T-helper 9 cell (primary cell): ENCODE measurements around the gene NPLOC4.
"Not testable (repeated sequence)": the region's sequence is repeated elsewhere in the genome, so short reads cannot be mapped to it uniquely, and the experiment has no call there.

Experiments
- DNase-seq: peaks from one replicate; pipeline ENCODE4 v3.0.0-alpha.2; 2020

The NPLOC4 gene

DNA sequence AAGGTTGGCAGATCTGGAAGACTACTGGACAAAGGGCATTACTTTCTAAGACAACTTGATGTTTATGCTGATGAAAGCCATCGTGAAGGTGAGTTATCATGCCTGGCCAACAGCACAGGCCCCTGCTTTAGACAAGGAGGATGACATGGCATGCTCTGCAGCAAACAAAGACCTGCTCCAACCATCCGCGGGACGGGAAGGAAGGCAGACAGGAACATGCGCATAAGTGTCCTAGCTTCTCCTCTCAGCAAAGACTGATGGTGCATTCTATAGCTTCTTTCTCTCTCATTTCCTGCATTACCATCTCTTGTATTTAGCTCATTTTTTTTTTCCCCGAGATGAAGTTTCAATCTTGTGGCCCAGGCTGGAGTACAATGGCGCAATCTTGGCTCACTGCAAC, 5.4 kb downstream of the NPLOC4 start:
- DNase-seq: no peak

DNA sequence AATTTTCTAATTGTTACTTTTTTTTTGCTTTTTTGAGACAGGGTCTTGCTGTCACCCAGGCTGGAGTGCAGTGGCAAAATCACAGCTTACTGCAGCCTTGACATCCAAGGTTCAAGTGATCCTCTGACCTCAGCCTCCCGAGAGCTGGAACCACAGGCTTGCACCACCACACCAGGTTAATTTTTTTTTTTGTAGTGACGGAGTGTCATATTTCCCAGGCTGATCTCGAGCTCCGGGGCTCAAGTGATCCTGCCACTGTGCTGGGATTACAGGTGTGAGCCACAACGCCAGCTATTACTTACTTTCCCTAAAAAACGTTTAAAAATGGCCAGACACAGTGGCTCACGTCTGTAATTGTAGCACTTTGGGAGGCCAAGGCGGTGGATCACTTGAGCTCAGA, 6.6 kb downstream of the NPLOC4 start:
- no peak for DNase-seq

DNA sequence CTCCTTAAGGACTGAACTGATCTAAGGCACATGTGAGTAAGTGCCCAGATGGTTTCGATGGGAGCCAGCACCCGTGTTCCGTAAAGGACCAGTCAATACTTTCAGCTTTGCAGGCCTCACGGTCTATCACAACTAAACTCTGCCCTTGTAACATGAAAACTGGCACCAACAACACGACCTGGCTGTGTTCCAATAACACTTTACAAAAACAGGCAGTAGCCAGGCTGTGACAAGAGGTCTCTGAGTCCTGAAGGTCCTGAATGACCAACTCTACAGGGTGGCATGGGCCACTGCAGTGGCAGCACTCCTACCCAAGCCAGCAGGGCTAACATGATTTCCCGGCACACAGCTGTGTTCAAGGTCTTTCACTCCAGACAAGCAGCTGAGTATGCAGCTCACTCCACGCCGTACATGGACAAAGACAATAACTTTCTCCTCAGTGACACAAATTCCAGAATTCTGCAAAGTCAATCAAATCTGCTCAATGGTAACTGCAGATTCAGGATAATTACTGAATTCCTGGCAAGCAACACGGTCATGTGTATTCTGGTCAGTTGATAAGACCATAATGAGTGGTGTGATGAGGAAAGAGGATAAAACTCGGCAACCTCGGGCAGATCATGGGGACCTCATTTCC, 15.3 kb downstream of the NPLOC4 start:
- DNase-seq: no peak

GRCh38 chr17:81618307-81618706, 18.6 kb downstream of the NPLOC4 start:
- not testable (repeated sequence) for DNase-seq

DNA sequence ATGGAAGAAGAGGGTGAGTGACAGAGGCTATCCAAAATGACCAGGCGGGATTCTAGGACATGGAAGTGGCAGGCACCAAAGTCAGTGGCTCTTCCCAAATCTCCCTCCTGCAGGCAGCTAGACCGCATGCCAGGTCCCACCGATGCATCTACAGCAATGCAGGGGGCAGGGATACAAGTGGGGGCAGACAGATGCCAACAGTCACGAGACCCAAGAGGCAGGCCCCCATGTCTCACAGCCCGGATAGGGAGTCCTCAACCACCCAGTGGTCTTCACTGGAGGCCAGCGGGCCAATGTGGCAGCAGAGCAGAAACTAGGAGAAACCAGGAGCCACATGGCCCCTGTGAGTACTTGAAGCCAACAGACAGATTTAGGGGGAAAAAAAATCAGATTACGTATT, 20.0 kb downstream of the NPLOC4 start:
- DNase-seq: no peak

GRCh38 chr17:81615401-81615930, 21.4 kb downstream of the NPLOC4 start:
- DNase-seq: no peak

DNA sequence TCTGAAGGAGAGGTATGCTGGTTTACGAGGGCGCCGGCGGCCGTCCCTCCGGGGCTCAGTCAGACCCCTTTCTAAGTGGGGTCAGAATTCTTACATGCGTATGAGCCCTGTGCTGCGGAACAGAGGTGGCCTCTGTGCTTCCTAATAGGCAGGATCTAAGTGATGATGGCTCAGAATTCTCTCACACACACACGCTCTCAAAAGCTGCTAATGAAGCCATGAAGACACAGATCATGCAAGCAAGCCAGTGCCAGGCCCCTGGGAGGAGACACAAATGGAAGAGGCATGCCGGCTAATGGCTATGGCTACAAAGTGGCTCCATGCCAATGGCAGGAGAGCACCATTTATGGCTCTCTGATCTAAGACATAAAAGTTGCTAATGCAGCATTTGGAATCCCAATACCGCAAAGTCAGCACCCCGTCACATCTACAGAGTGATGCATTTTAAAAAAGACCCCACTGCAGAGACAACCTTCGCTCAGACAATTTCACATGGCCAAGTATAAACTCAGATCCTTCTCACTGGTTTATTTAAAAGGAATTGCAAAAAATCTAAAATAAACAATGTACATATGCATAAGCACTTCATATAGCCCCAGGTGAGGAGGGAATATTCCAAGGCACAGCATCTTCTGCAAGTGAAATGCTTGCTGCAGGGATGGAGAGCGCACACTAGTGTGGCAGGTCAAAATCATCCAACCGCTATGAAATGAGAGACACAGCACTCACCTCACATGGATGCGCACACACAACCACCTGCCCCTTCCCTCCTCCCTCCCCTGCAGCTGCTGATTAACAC, 24.5 kb downstream of the NPLOC4 start:
- DNase-seq: no peak

DNA sequence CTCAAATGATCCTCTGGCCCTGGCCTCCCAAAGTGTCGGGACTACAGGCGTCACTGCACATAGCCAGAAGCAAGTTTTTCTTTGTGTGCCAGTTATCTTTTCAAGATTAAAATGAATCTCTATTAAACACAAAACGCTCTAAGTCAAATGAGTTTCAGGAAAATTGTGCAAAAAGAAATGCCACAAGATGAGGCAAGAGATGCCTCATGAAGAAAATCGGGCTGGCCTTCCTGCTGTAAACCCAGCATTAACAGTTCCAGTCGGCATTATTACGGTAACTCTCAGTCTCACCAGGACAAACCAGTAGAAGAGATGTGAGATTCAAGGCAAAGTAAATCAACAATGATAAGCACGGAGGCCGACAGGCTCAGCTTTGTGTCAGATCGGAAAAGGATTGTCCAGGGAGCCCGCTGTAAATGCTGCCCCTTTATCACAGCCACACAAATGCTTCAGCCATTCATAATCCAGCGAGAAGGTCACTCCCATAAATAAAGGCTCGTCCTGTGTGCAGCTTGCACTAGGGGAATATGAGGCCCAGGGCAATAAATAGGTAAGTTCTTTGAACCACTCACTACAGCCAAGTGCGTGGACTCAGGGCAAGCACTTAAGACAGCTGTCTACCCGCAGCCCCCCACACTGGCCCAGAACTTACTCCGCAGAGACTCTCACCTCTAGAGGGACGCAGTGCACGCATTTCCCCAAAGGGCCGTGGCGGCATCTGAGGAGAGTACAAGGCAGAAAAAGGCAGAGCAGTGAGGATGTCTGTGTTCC, 27.2 kb downstream of the NPLOC4 start:
- no peak for DNase-seq

GRCh38 chr17:81608605-81609004, 28.3 kb downstream of the NPLOC4 start:
- DNase-seq: no peak

- no peak for DNase-seq
Measured at GRCh38 chr17:81608082-81608481, 28.8 kb downstream of the NPLOC4 start.

GRCh38 chr17:81607431-81607830, 29.5 kb downstream of the NPLOC4 start:
- no peak for DNase-seq

DNA sequence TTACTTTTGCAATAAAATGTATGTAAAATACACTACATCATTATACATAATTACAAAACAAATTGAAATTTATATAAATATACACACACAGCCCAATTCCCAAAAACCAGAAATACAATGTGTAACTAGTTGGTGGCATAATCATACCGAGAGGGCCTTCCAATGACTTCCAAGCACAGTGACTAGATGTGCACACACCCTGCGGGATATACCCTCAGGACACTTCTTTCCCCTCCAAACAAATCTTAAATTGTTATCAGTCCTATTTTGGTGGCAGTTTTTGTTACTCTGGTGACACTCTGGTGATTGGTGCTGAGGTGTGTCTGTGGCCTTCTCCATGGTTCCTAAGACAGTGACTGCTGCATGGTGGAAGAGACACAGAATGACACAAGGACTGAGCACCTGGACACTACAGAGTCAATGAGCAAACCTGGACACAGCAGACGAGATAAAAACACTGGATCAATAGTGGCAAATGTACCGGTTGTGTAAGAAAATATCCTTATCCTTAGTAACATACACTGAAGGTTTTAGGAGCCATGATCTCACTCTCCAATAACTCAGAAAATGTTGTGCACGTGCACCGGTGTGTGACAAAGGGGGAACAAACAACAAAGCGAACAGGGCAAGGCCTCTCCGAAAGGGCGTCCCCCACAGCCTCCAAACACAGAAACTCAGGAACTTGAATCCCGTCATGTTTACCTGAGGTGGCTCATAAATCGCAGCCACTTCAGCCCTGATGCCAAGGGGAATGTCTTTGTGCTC, 32.9 kb downstream of the NPLOC4 start:
- DNase-seq: no peak

DNA sequence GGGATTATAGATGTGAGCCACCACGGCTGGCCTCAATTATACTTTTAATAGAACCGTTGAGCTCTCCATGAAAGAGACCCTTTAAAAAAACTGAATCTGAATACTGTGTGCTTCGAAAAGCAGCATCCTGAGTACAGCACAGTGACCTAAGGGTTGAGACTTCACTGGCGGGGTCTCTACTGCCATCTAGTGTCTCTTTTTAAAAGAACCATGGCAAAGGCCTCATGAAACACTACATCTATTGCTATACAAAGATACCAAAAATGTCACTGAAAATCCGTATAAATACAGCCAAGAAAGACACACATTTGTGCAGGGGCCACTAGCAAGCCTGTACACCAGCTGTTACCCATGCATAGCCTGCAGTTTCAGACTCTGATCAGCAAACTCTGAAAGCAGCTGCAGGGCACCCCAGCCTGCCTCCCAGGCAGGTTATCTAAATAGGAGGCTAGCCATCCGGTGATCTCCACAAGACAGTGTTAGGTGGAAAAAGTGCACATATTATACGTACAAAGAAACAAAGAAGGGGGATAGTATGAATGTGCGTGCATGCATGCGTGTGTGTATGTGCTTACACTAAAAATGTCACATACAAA, 35.3 kb downstream of the NPLOC4 start:
- DNase-seq: peak; percentile 10

- no peak for DNase-seq
Measured at GRCh38 chr17:81599719-81600486, 37.0 kb downstream of the NPLOC4 start.

DNA sequence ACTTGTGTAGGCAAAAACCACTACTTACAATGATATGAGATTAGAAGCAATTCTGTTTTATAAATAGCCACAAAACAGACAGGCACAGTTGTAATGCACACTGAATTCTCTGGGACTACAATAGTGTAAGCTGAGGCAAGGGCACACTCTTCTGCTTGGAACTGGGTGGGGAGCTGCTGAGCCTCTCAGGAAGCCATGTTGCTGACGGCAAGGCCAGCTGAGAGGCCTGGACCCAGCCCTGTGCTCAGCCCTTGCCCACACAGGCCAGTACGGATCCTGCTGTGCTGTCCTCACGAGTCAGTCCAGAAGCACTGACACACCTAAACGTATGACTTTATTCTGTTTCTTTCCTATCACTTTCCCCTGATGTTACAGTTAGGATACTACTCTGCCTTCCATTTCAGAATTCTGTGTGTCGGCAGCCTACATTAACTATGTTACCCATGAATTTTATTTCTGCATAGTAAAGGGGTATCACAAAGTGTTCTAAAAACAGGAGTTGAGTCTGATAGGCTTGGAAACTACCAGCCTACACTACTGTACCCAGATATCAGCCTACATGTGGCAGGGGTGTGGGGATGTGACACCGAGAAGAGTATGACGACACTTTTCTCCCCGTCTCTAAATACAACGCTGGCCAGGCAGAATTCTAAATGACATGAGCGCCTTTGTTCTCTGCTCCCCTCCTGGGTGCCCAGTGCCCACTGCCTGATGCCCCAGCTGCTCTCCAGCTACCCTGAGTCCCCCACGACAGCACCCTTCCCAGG, 43.6 kb downstream of the NPLOC4 start:
- no peak for DNase-seq

DNA sequence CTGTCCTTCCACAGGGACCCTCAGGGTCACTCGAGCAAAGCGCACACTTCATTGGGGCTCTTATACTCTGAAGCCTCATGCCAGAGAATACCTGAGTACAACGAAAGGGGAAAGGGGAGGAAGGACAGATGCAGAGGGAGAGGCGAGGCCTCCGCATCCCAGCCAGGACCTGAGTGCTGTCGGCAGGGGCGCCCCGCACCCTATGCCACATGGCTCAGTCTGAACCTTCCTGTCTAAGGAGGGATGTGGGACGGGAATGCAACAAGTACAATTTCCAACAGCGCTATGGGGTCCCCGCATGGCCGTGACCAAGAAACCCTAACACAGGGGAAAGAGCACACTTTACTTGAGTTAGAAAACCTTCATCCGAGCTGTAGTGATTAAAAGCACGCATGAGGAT, 44.9 kb downstream of the NPLOC4 start:
- DNase-seq: no peak

DNA sequence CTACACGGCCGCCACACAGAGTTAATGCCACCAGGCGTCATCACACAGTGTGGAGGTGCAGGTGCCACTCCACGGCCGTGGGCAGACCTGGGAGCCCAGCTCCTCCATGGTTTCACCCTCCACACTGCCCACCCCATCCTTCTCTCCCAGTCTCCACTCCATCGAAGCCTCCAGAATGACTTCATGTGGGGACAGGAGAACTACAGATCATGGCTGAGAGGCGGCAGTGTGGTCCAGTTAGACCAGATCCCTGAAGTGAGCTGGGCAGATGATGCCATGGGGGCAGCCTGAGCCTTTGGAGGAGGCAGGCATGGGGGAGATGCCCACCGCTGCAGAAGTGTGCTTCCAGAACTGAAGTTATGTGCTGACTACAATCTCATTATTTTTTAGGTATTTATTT, 46.8 kb downstream of the NPLOC4 start:
- no peak for DNase-seq

- DNase-seq: no peak
Measured at GRCh38 chr17:81589612-81590011, 47.3 kb downstream of the NPLOC4 start.

DNA sequence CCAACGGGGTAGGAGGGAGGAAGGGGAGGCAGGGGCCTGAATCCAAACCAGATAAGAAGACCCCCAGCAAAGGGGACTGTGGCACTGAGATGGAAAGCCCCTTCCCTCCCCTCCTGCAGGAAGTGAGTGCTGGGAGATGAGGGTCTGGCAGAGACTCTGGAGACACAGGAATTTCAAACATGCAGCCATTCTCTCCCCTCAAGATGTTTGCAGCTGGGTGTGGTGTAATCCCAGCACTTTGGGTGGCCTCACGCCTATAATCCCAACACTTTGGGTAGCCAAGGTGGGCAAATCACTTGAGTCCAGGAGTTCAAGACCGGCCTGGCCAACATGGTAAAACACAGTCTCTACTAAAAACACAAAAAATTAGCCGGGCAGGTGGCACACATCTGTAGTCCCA, 50.8 kb downstream of the NPLOC4 start:
- no peak for DNase-seq

DNA sequence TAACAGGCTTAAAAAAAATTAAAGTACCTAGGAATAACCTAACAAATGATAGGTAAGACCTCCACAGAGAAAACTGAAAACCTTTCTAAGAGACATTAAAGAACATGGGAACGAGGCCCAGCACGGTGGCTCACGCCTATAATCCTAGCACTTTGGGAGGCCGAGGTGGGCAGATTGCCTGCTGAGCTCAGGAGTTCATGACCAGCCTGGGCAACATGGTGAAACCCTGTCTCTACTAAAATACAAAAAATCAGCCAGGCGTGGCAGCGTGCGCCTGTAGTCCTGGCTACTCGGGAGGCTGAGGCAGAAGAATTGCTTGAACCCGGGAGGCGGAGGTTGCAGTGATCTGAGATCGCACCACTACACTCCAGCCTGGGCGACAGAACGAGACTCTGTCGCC, 52.1 kb downstream of the NPLOC4 start:
- not testable (repeated sequence) for DNase-seq
